T-cell (primary cell): ENCODE results near the gene ARHGEF28. TPM values are rescaled to one million over a fixed set of nuclear protein-coding genes. Genes with fewer than 3 reads are reported as not detected.

Experiments
- ATAC-seq, 4 experiments: fragments of 200-7000 bp in 3 of 4; fragments of 150-1000 bp in 1 of 4; cut with Tn5 transposase; replicated peaks in 1 of 4; 1 replicate in 3 of 4; 2 replicates in 1 of 4; pipeline ENCODE4 v1.10.0; 2021; ENCODE audit warnings: moderate library complexity in 3 of 4, mild to moderate bottlenecking in 2 of 4, moderate number of reproducible peaks in 1 of 4
- CTCF ChIA-PET, 2 donors: fragments of 300-600 bp; sonication (Branson Sonifier 250); formaldehyde crosslinking; loops; one replicate each; lab custom pipeline; 2022; ENCODE audit warnings: antibody characterized with exemption in 2 of 2; lab: Charles Lee
- POLR2A ChIA-PET, 2 donors: fragments of 300-600 bp; sonication (Branson Sonifier 250); formaldehyde crosslinking; loops; one replicate each; lab custom pipeline; 2022; ENCODE audit warnings: antibody characterized with exemption in 2 of 2; lab: Charles Lee
- DNase-seq, 35 experiments: peaks; one replicate each; pipeline versions ENCODE4 v3.0.0 to v3.0.0-alpha.2; 2013 to 2023
- H3K27ac ChIP-seq: one replicate; pipeline ENCODE4 v1.5.1; 2013; ENCODE audit warnings: low read length
- H3K27me3 ChIP-seq, 2 experiments: replicated peaks in 1 of 2; 1 replicate in 1 of 2; 2 replicates in 1 of 2; pipeline versions ENCODE4 v1.6.1 to v1.7.0; 2013; ENCODE audit warnings: low read length in 1 of 2, mixed read lengths in 1 of 2; ENCODE audit not compliant: control insufficient read depth in 2 of 2, insufficient read depth in 2 of 2; ENCODE audit errors: extremely low read depth in 1 of 2
- H3K36me3 ChIP-seq, 2 donors: 1 replicate in 1 of 2; 2 replicates in 1 of 2; pipeline versions ENCODE4 v1.6.1 to v1.7.0; 2013; ENCODE audit warnings: low read length in 1 of 2; ENCODE audit not compliant: control insufficient read depth in 2 of 2, insufficient read depth in 1 of 2; ENCODE audit errors: extremely low read depth in 1 of 2
- H3K4me1 ChIP-seq, 2 experiments: 1 replicate in 1 of 2; 2 replicates in 1 of 2; pipeline versions ENCODE4 v1.6.1 to v1.7.0; 2013; ENCODE audit warnings: low read length in 2 of 2, mixed read lengths in 1 of 2; ENCODE audit not compliant: insufficient read depth in 2 of 2, control insufficient read depth in 1 of 2; ENCODE audit errors: extremely low read depth in 1 of 2
- H3K4me3 ChIP-seq, 2 donors: 1 replicate in 1 of 2; 2 replicates in 1 of 2; pipeline versions ENCODE4 v1.5.1 to v1.7.0; 2013; ENCODE audit warnings: mild to moderate bottlenecking in 2 of 2, low read length in 1 of 2, moderate library complexity in 1 of 2; ENCODE audit not compliant: control insufficient read depth in 1 of 2; ENCODE audit errors: extremely low read depth in 1 of 2
- H3K9me3 ChIP-seq: 2 replicates; pipeline ENCODE4 v1.7.0; 2013
- H3K27ac Mint-ChIP-seq, 2 donors: one replicate each; pipeline ENCODE4 v1.8.0; 2020 to 2021; ENCODE audit warnings: mild to moderate bottlenecking in 2 of 2, mixed read lengths in 2 of 2
- H3K27me3 Mint-ChIP-seq, 2 donors: one replicate each; pipeline ENCODE4 v1.8.0; 2021 to 2022; ENCODE audit warnings: mixed read lengths in 2 of 2
- H3K36me3 Mint-ChIP-seq: one replicate; pipeline ENCODE4 v1.8.0; 2021; ENCODE audit warnings: mixed read lengths
- H3K4me1 Mint-ChIP-seq, 3 donors: one replicate each; pipeline ENCODE4 v1.8.0; 2020 to 2022; ENCODE audit warnings: mixed read lengths in 3 of 3, mild to moderate bottlenecking in 1 of 3
- H3K4me3 Mint-ChIP-seq, 3 donors: one replicate each; pipeline ENCODE4 v1.8.0; 2020 to 2022; ENCODE audit warnings: mild to moderate bottlenecking in 3 of 3, mixed read lengths in 3 of 3, moderate library complexity in 3 of 3
- H3K9me3 Mint-ChIP-seq, 3 donors: one replicate each; pipeline ENCODE4 v1.8.0; 2020 to 2022; ENCODE audit warnings: mixed read lengths in 3 of 3
- WGBS: methylation state at CpG from one replicate; pipeline ENCODE4 v1.1.5; 2013; ENCODE audit warnings: missing lambda C conversion rate; ENCODE audit not compliant: insufficient coverage; 5-methylcytosine and 5-hydroxymethylcytosine counted together
- total RNA-seq, 35 experiments: library from RNA in 6 of 35; stranded (reverse) in 6 of 35; fragments of 120-200 nt in 1 of 35; gene quantifications; one replicate each; pipeline versions ENCODE4 v1.2.1 to v1.2.4 and lab custom pipeline; 2013 to 2026

The ARHGEF28 gene
- total RNA-seq, 5 donors from 2014 or later (not counting 1 experiment from before 2014, with no cell fraction given): 0.05 to 0.73 (median 0.36) TPM

- Histone ChIP-seq H3K4me1 (no peaks in the 10 kb centered on the region), H3K27me3 (no peaks in the 10 kb centered on the region), H3K27ac (no peak overlapping the region), H3K36me3 (no peaks in the 10 kb centered on the region), H3K4me3 (no peak overlapping the region), H3K9me3 (no peaks in the 10 kb centered on the region)
- H3K36me3 Mint-ChIP-seq: no peaks in the 10 kb centered on the region
- POLR2A ChIA-PET: no interaction called here
- H3K4me3 Mint-ChIP-seq: no peak overlapping the region
- CTCF ChIA-PET: interaction anchor here (0.5 to 0.7 kb wide), 3 partner anchors 8 to 146 kb away, joined by 3 to 5 read pairs (median 4); no protein-coding TSS in a partner anchor
- peaks cover under 1 to 22% of the 10 kb centered on the region in 2 donors for H3K27me3 Mint-ChIP-seq
- H3K4me1 Mint-ChIP-seq: no peaks in the 10 kb centered on the region
- WGBS: 90% methylated on average over 2 of the region's 5 CpGs
- no peak overlapping the region for H3K27ac Mint-ChIP-seq
- ATAC-seq: no peak
- H3K9me3 Mint-ChIP-seq: peaks cover 3 to 12% (median 4%) of the 10 kb centered on the region in 3 donors
- DNase-seq: no peak
Measured at GRCh38 chr5:73946919-73947602, 321.1 kb downstream of the ARHGEF28 start.

DNA sequence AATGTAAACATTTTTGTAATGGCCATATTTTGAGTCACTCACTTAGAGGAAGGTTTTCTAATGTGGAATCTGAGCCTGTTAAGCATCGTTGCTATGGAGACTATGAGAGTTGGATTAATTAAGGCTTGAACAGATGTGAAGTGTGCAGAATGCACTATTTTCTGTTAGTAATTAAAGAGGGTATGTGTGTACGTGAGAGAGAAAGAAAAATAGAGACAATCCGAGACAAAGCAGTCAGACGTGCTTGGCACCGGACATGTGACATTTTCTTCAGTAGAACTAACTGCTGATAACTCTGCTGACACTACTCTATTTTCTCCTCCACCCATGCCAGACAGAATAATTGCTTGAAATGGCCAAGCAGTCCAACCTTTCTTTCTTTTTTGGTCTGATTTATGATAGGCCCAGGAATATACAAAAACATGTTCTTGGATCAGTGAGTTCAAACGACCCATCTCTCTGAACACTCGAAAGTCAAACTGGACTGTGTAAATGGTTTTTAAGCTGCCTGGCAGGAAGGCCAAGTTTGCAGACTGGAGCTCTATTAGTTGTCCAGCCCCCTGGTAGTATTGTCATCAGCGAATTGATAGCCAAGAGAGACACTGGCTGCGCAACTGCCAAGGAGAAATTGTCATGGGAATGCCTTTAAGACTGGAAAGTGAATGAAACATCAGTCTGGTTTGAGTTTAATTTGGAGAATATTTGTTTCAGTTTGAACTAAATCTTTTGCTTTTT is 322.1 kb downstream of the ARHGEF28 start:
- ChIA-PET POLR2A (no interaction called here), CTCF (no interaction called here)
- no peak overlapping the region for H3K4me3 Mint-ChIP-seq
- no peak overlapping the region for H3K27ac ChIP-seq
- H3K4me3 ChIP-seq: no peak overlapping the region
- H3K36me3 Mint-ChIP-seq: no peaks in the 10 kb centered on the region
- DNase-seq (no peak), ATAC-seq (no peak)
- no peak overlapping the region for H3K27ac Mint-ChIP-seq
- peaks cover 0 to 3% of the 10 kb centered on the region in 2 experiments for H3K27me3 ChIP-seq
- 57% methylated on average over 6 of the region's 9 CpGs for WGBS
- H3K4me1 Mint-ChIP-seq: no peaks in the 10 kb centered on the region
- peaks cover 0 to 19% of the 10 kb centered on the region in 2 donors for H3K27me3 Mint-ChIP-seq
- no peaks in the 10 kb centered on the region for H3K9me3 ChIP-seq
- H3K36me3 ChIP-seq: no peaks in the 10 kb centered on the region
- H3K4me1 ChIP-seq: no peaks in the 10 kb centered on the region
- peaks cover 3 to 6% (median 4%) of the 10 kb centered on the region in 3 donors for H3K9me3 Mint-ChIP-seq

DNA sequence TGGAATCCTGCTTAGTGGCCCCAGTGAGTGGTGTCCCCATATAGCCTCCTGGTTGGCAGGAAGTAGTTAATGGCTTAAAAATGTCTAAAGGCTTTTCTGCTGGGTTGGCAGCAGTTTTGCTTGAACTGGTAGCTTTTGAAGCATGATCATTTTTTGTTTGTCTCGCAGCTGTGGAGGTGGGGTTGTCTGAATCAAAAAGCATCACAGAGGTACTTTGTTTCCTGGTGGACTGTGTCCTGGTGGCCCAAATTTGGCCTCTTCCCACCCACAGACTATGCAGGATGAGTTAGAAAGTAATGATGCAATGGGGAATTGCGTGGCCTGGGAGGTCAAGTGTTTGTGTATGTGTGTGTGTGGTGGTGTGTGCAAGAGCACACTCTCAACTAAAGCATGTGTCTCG is 322.7 kb downstream of the ARHGEF28 start:
- ChIA-PET CTCF (no interaction called here), POLR2A (no interaction called here)
- no peaks in the 10 kb centered on the region for H3K36me3 ChIP-seq
- peaks cover 0 to 3% of the 10 kb centered on the region in 2 experiments for H3K27me3 ChIP-seq
- ATAC-seq (no peak), DNase-seq (no peak)
- Mint-ChIP-seq H3K4me3 (no peak overlapping the region), H3K36me3 (no peaks in the 10 kb centered on the region), H3K27ac (no peak overlapping the region), H3K27me3 (peaks cover 0 to 19% of the 10 kb centered on the region in 2 donors), H3K4me1 (no peaks in the 10 kb centered on the region), H3K9me3 (peaks cover 3 to 6% (median 4%) of the 10 kb centered on the region in 3 donors)
- 0% methylated on average over 1 of the region's 3 CpGs for WGBS
- H3K9me3 ChIP-seq: no peaks in the 10 kb centered on the region
- no peaks in the 10 kb centered on the region for H3K4me1 ChIP-seq
- H3K4me3 ChIP-seq: no peak overlapping the region
- H3K27ac ChIP-seq: no peak overlapping the region

- no peak overlapping the region for H3K27ac Mint-ChIP-seq
- POLR2A ChIA-PET: no interaction called here
- H3K27ac ChIP-seq: no peak overlapping the region
- DNase-seq (no peak), ATAC-seq (no peak)
- H3K27me3 ChIP-seq: peaks cover 0 to 5% of the 10 kb centered on the region in 2 experiments
- no peaks in the 10 kb centered on the region for H3K36me3 Mint-ChIP-seq
- H3K36me3 ChIP-seq: no peaks in the 10 kb centered on the region
- no peaks in the 10 kb centered on the region for H3K9me3 ChIP-seq
- CTCF ChIA-PET: no interaction called here
- no peak overlapping the region for H3K4me3 Mint-ChIP-seq
- H3K27me3 Mint-ChIP-seq: peaks cover 0 to 19% of the 10 kb centered on the region in 2 donors
- H3K4me1 ChIP-seq: no peaks in the 10 kb centered on the region
- H3K4me1 Mint-ChIP-seq: no peaks in the 10 kb centered on the region
- no peaks in the 10 kb centered on the region for H3K9me3 Mint-ChIP-seq
- WGBS: 50% methylated on average over 1 of the region's 3 CpGs
- H3K4me3 ChIP-seq: no peak overlapping the region
Measured at GRCh38 chr5:73950441-73950873, 324.5 kb downstream of the ARHGEF28 start.

DNA sequence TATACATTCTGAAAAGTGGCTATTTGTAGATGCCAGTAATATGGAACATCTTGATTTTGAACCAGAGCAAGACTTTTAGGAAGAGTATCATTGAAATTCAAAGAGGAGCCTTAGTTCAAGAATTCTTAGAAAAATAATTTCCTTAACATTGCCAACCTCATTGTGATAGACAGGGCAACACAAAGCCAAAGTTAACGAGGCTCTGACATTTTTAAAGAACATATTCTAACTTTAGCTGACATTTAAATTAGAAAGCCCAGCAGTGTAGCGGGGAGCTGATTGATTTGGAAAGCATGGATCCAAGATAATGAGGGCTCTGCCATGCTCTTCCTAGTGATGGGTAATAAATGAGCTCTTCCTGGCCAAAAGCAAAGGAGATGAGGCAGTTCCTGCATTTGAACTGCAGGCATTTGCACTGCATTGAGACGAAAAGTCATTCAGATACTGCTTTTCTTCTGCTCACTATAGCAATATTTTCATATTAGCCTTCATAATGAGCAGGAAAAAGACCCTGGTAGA is 325.0 kb downstream of the ARHGEF28 start:
- Histone ChIP-seq H3K4me3 (no peak overlapping the region), H3K4me1 (no peaks in the 10 kb centered on the region), H3K9me3 (no peaks in the 10 kb centered on the region), H3K27ac (no peak overlapping the region), H3K27me3 (peaks cover 0 to 6% of the 10 kb centered on the region in 2 experiments), H3K36me3 (no peaks in the 10 kb centered on the region)
- Mint-ChIP-seq H3K27me3 (peaks cover 0 to 19% of the 10 kb centered on the region in 2 donors), H3K4me1 (no peaks in the 10 kb centered on the region), H3K9me3 (no peaks in the 10 kb centered on the region), H3K36me3 (no peaks in the 10 kb centered on the region), H3K4me3 (no peak overlapping the region), H3K27ac (no peak overlapping the region)
- DNase-seq (no peak), ATAC-seq (no peak)
- CTCF ChIA-PET: no interaction called here
- no CpG with 5 or more reads among the region's 3 CpGs for WGBS
- POLR2A ChIA-PET: interaction anchor here in 1 of 2 donors (0.5 kb wide), 1 partner anchor 18 kb away, joined by 4 read pairs; no protein-coding TSS in a partner anchor

GRCh38 chr5:73952872-73953271 is 326.9 kb downstream of the ARHGEF28 start:
- POLR2A ChIA-PET: no interaction called here
- no peaks in the 10 kb centered on the region for H3K4me1 ChIP-seq
- no peak overlapping the region for H3K4me3 Mint-ChIP-seq
- DNase-seq (no peak), ATAC-seq (no peak)
- CTCF ChIA-PET: no interaction called here
- H3K36me3 Mint-ChIP-seq: no peaks in the 10 kb centered on the region
- H3K9me3 Mint-ChIP-seq: no peaks in the 10 kb centered on the region
- no peak overlapping the region for H3K27ac ChIP-seq
- H3K27me3 Mint-ChIP-seq: peaks cover 10 to 29% of the 10 kb centered on the region in 2 donors
- no peak overlapping the region for H3K4me3 ChIP-seq
- peaks cover 0 to 6% of the 10 kb centered on the region in 2 experiments for H3K27me3 ChIP-seq
- WGBS: 72% methylated on average over 3 of the region's 3 CpGs
- H3K36me3 ChIP-seq: no peaks in the 10 kb centered on the region
- no peaks in the 10 kb centered on the region for H3K9me3 ChIP-seq
- no peak overlapping the region for H3K27ac Mint-ChIP-seq
- no peaks in the 10 kb centered on the region for H3K4me1 Mint-ChIP-seq
